Measurements from ENCODE around the gene CUBN.

The CUBN gene

DNA sequence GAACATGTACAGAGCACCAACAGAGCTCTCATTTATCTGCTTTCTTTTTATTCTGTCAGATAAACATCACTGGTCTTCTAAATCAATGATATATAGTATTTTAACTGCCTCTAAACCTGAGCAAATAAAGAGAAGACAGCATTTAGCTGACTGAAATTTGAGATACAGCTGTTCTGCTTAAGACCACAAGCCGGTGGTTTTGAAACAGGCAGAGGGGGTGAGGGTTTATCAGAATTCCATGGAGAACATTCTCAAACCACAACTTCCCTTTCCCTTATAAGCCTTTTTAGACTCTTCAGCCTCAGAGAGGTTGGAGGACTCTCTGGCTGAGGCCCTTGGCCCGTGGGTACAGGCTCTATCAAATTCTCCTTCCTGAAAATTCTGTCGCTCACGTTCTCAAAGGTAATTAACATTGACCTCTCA is 225.0 kb downstream of the CUBN start:
- DNase-seq, result no peak

DNA sequence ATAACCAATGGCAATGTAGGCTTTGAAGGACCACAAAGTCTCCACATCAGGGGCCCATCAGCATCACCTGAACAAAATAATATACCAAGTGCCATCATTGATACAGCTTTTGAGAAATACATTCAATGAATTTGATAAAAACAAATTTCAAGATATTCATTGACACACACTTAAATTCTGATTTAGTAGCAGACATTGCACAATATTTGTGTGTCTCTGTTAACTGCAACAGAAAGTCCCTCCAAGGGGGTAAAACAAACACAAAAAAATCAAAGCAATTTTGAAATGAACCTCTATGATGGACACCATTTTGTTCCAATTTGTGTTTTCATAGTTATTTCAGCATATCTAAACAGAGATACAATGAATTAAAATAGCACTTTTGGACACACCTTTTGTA is 225.6 kb downstream of the CUBN start:
- no peak for DNase-seq

DNA sequence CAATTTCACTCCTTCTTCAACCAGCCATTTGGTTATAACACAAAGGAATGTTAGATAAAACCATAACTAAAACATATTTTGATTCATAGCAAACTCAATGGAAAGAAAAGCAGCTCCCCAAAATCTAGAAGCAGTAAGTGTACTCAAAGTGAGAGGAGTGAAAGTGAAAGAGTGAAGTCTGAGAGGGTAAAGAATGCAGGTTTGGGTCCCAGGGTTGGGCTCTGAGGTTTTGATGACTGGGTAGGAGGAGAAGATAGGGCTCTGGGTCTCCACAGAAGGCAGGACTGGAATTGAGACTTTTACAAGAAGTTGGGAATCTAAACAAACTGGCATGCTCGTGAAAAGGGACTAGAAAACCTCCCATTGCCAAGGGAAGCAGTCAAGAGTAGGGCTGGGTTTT is 227.0 kb downstream of the CUBN start:
- DNase-seq, result no peak

DNA sequence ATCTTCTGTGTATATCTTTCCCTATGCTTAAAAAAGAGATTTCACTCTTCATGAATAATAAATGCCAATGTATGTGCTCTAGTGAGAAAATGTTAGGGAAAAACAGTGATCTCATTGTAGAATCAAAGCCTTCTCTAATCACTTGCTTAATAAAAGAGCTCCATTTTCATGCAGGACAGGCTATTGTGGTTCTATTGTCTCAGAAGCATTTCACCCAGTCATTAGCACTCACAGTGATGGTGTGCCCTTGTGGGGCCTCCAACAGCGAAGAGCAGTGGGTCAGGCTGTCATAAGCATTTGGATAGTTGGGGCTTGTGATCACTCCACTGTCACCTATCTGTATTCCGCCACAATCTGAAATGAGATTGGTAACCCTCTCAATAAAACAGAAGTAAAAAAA is 228.5 kb downstream of the CUBN start:
- no peak for DNase-seq

DNA sequence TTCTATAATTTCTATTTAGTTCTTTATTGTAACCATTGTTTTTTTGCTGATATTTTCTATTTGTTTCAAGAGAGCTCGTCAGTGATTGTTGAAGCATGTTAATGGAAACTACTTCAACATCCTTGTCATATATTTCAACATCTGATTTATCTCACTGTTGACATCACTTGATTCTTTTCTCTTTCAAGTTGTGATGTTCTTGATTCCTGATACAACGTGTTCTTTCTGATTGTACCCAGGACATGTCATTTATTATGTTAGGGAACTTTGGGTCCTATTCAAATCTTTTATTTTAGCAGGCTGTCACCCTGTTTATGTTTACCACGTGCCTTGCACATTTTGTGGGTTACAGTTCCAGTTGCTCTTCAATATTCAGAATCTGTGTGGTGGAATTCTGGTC is 232.6 kb downstream of the CUBN start:
- no peak for DNase-seq

DNA sequence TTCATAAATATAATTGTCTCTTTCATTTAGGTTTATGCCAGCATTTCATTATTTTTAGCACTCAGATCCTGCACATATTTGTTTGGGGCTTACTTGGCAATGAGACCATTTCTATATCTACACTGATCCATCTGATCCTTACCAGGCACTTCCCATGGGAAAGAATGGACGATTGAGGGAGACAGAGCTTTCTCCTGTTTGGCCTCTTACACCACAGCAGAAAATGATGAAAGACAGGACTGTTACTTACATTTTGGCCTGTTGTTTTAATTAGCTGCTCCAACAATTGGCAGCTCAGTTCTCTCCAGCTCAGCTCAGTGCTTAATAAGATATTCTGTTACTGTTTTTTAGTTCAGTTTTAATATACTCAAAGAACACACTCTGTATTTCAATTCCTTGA is 234.8 kb downstream of the CUBN start:
- no peak for DNase-seq

DNA sequence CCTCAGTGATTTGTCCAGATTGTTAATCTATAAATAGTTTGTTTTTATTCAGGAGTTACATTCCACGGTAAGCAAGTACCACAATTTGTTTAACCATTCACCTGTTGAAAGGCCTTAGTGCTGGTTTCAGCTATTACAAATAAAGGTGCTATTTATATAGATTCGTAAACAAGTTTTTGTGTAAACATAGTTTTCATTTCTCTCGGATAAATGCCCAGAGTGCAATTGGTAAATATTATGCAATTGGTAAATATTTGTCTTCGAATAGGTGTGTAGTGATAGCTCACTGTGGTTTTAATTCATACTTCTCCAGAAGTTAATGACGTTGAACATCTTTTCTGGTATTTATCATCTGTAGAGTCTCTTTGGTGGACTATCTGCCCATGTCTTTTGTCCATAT is 235.9 kb downstream of the CUBN start:
- DNase-seq, result no peak

DNA sequence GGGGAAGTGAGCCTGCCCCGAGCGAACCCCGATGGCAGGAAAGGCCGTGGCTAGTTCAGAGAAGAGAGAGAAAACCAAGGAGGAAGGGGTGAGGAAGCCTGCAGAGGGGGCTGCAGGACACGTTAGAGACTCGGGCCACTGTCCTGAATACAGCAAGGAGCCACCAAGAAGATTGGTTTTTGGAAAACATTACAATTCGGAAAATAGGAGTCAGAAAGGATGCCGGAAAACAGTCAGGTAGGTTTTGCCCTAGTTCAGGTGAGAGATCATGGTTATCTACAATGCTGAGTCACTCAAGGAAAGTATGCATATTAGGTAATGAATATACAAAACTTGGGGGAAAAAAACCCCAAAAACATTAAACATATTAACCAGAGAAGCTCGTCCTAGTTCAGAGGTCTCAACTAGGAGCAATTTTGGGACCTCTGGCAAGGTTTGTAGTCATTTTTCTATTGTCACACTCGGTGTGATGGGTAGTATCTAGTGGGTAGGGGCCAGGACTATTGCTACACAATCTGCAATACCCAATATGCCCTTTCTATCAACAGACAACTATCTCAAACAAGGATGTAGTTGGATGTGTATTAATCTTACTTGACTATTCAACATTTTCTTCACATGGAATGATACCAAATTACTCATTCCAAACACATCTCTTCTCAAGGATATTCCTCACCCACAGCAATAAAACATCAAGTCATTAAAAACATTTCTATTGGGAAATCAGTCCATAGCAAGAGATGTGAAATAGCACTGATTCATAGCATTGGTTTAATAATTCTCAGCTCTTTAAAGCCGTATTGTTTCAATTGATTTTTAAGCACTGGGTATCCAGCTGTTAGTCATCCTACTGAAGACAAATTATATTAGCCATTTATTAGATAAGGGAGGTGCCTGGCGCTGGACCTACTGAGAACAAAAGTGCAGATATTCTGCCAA is 238.0 kb downstream of the CUBN start:
- DNase-seq, result peak; percentile 4

DNA sequence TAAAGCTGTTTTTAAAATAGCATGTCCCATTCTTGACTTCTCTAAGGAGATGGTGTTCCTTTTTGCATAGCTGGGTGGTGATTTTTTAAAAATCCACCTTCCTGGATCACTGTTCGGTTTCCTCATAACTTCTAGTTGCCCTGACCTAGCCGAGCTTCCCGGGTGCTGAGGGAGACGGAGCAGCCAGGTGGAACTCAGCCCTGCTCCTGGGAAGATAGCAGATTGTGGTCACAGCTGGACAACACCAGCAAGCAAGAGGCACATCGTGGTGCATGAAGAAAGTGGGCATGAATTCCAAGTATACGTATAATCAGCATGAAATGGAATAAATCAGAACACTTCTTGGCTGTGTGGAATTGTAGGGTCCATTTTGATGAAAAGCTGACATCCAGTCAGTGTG is 238.9 kb downstream of the CUBN start:
- DNase-seq, result no peak

DNA sequence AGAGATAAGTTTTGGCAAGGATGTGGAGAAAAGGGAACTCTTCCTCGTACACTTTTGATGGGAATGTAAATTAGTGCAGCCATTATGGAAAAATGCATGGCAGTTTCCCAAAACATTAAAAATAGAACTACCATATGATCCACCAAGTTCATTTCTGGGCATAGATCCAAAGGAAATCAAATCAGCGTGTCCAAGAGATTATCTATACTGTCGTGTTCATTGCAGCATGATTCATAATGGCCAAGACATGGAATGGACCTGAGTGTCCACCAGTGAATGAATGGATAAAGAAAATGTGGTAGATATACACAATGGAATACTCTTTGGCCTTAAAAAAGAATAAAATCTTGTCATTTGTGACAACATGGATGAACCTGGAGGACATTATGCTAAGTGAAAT is 242.0 kb downstream of the CUBN start:
- no peak for DNase-seq

DNA sequence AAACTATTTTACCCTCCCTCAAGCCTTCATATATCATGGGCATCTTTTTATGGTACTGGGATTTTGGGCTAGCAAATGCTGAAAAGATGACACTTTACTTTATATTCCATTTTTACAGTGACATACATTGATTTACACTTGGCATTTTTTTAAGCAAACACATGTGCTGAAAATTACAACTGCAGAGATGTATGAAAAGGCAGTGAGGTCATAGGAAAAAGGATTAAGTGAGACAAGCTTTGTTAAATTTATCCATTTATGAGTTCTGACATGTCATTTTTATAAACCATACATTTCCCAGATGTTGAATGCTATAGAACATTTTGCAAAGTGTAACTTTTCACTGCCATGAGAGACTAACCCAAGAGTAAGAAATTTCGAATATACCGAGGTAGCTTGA is 243.6 kb downstream of the CUBN start:
- DNase-seq, result no peak

DNA sequence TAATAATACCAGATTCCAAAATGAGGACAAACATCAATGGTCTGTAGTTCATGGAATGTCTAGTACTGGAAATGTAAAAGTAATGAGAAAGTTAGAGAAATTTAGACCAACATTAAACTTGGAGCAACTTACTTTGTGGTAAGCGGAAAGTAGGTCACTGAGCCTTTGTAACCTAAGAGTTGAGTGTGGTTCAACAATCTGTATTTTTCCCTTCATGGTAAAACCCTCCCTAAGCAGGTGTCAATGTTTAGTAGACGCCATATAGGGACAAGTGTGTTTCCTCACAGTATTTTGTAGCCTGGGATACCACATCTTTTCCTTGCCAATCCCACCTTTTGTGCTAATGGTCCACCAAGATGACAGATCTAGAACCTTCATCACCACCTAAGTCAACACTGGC is 245.1 kb downstream of the CUBN start:
- DNase-seq, result no peak

DNA sequence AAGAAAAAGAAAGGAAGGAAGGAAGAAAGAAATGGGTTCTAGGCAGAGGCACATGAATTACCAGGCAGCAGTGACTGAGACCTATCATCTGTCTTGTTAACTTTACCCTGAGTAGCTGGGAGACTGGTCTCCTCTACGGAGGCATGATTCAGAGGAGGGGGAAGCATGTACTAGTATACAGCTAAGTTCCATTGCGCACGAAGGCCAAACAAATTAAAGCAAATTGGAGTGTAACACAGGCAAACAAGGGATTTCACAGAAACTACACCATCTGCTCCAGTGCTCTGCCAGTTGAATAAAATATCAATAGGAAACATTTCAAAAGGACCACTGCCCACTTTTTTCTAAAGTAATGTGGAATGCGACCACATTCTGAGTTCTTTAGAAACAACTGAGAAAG is 246.5 kb downstream of the CUBN start:
- no peak for DNase-seq

DNA sequence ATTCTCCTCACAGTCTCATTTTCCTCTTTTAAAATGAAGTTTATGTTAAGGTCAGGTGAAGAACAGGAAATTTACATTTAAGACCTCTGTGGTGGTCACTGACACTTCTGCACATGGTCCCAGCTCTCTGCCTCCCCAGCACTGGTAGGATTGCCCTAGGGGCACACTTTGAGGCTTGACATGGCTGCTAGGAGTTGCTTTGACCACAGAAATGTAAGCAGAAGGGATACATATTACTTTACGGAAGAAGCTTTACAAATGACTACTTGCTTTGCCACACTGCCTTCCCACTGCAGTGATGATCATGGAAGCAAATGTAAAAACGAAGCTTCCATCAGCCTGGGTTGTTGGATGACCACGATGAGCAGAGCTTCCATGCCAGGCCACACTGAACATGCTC is 259.3 kb downstream of the CUBN start:
- DNase-seq, result no peak

DNA sequence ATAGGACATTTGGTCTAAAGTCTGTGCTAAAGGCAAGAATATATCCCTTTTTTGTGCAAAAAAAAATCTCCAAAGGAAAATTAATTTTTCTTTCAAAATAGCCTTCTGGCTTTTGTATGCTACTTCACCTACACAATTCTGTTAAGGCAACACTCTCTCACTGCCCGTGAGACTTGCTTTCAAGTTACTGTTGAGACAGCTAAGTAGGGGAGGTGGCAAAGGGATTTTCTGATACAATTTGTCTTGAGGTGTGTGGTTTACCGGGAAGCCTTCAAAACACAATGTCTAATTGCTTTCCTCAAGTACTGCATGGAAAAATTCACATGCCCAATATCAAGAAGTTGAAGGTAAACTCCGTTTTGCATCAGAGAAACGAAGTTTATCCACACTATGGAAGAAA is 261.6 kb downstream of the CUBN start:
- no peak for DNase-seq

DNA sequence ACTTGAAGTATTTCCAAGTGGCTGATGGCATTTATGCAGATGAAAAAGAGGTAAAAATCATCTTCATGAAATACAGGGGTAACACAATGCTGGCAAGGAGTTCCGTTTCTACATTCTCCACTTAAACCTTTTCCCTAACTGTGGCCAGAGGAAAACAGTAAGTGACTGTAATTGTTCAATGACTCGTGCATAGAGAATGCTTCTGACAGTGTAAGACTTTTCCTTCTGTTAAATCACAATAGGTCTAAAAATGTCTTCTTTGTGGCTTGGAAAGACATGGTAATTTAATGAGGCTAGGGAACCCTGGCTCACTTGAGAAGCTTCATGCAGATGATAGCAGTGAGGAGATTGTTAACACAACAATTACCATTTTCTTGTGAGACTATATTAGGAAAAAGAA is 262.1 kb downstream of the CUBN start:
- DNase-seq, result no peak

DNA sequence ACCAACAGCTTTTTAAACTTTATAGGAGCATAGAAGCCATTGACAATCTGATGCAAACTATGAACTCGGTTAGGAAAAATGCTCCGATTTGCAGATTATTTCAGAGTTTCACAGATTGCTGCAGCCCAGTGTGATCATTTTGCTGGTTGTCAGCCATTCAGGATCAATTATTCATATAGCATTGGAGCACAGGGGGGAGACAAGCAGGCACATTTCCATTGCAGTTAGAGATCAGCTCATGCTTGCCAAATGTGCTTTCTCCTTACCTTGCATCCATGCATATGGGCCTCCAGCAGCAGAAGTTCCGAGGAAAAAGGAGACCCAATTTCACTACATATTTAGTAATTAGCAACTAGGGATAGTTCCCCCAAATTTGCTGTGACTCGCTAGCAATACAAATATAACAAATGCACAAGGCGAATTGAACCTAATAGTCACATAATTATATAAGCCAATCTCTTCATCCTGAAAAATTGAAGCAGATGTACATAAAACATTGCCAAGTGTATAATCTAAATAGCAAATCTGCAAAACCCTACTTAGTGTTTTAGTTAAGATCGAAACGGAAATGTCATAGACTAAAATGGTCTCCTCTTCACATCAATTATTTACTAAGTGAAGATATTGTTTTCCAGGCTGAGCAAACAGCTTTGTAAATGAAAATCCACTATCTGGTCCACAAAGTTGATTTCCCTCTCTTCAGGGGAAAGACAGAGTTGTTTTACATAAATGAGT is 262.9 kb downstream of the CUBN start:
- DNase-seq, result no peak

DNA sequence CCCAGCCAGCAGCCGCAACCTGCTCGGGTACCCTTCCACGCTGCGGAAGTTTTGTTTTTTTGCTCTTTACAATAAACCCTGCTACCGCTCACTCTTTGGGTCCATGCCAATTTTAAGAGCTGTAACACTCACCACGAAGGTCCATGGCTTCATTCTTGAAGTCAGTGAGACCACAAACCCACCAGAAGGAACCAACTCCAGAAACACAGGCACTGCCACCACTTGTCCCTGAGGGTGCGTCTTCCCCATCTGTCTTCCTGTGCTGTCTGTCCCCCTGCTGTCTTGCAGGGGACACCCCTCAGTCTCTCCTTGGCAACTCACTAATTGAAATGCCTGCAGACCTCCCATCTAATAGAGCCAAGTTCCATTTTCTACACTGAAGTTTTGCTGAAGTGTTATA is 263.8 kb downstream of the CUBN start:
- no peak for DNase-seq

DNA sequence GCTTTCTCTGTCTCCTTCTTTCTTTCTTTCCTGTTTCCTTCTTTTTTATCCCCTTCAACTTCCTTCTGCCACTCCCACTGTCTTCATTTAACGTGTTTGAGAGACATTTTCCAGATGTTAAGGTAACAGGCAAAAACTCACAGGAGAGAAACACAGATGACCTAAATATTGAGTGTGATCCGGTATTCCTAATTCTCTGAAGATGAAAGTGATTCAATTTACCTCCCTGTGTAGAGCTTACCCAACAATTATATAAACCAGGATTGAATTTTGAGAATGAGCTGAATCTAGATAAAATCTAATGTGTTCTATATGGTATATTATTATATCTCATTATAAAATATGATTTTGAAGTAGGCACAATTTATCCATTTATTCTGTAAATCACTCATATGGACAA is 265.8 kb downstream of the CUBN start:
- no peak for DNase-seq

DNA sequence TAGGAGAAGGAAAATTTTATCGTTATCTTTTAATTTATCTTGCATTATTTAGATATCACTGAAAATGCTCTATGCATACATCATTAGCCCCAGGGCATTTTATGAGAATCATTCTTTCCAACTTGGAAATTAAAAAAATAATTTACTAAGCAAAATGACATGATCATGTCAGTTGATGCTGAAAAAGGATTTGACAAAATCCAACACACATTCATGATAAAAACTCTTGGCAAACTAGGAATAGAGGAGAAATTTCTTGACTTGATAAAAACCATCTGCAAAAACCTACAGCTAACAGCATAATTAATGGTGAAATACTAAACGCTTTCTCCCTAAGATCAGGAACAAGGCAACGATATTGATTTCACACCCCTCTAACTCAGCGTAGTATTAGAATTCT is 272.2 kb downstream of the CUBN start:
- DNase-seq, result no peak

DNA sequence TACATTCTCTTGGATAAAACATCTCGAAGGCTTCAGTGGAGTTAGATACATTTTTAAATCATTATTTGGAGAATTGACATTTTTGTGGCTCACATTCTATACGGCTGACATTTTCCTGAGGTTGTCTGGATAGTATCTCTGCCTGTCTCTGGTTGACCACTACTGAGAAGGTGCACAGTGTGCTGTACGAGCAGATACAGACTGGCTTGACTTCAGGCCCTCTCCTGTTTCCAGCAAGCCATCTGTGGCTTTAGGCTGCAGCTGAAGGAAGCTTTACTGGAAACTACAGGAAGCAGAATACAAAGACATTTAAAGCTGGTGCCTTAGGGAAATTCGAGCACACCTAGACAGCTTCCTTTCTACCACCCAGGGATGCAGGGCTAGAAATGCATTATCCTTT is 273.0 kb downstream of the CUBN start:
- no peak for DNase-seq

DNA sequence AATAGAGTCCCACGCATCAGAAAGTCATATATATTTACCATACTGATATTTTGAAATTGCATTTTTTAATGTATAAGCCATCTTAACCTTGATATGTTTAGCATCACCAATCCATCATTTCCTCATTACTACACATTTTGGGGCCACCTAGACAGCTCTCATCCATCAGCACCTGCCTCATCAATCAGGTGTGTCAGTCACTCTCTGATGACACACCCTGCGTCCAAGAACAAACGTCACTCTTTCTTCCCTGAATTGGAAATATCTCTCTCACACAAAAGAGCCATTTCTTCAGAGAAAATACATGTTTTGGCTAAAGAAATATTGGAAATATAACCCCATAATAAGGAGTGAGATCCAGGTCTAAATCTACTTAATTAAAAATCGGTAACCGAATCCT is 273.5 kb downstream of the CUBN start:
- no peak for DNase-seq

DNA sequence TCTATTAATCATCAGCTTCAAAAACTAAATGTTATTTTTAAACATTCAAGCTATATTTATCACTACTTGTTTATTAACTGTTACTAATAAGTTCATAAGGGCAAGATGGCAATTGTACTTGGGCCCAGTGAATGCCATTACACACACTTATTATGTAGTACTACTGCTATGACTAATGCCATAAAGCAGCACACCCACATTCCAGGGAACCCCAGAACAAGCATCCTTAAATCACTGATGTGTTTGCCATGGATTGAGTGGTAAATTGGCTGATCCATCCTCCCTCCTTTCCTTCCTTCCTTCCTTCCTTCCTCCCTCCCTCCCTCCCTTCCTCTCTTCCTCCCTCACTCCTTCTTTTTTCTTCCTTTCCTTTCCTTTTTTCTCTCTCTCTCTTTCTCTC is 275.0 kb downstream of the CUBN start:
- DNase-seq, result no peak

DNA sequence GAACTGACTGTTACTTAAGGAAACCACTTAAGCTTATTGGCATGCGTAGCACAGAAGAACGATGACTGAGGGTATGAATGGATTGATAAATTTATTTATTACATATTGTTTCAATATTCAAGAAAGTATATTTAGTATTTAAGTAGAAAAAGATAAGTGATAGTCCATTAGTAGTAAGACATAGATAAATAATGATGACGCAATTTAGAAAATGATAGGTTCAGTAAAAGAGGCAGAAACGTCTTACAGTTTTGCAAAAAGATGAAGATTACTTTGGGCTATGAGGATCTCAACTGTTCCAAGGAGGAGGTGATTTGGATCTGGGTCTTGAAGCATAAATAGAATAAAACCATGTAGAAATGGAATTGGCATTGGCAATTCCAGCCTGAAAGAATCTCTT is 275.8 kb downstream of the CUBN start:
- DNase-seq, result no peak
